Esophagus squamous epithelium (tissue), 4 donors: ENCODE measurements around the gene ACAA1.

Experiments
- CTCF ChIP-seq, 6 experiments: fragments of 450-650 bp in 4 of 6; fragments of 200-600 bp in 2 of 6; sonication (generic) in 2 of 6; IDR thresholded peaks; one replicate each; pipeline ENCODE4 v1.5.1; 2016 to 2019; ENCODE audit warnings: antibody characterized with exemption in 6 of 6, mild to moderate bottlenecking in 4 of 6, moderate library complexity in 4 of 6
- POLR2A ChIP-seq, 4 donors: fragments of 450-650 bp; IDR thresholded peaks; one replicate each; pipeline ENCODE4 v1.6.1; 2017; ENCODE audit warnings: antibody characterized with exemption in 4 of 4, mild to moderate bottlenecking in 4 of 4, moderate library complexity in 3 of 4

DNA sequence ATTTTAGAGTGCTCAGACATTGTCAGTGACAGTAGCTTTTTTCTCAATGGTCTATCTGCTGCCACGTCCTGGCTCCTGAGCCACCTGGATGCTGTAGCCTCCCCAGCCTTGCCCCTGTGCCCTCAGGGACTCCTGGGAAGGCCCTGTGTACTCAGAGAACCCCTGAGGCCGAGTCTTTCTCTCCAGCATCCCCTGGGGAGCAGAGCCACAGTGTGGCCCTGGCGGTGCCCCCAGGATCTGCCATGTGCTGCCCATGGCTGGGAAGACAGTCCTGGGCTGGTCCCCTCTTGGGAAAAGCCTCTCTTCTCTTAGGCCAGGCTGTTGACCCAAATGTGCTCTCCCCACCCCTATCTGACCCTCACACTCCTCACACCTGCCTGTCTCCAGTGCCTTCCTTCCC is 6.6 kb upstream of the ACAA1 start:
- no peak for TF ChIP-seq CTCF (IDR thresholded peaks at IDR 0.05)
- TF ChIP-seq POLR2A (IDR thresholded peaks at IDR 0.05) = no peak
